HG03064 (cell line): Measurements from ENCODE around the gene CEACAM7.
"Not testable (repeated sequence)": the region's sequence is repeated elsewhere in the genome, so short reads cannot be mapped to it uniquely, and the experiment has no call there.

Source experiments
- ATAC-seq: cut with Tn5 transposase; IDR thresholded peaks from one replicate; pipeline ENCODE4 v1.9.1; 2021; ENCODE audit warnings: low read depth; ENCODE audit not compliant: unreplicated experiment

The CEACAM7 gene

DNA sequence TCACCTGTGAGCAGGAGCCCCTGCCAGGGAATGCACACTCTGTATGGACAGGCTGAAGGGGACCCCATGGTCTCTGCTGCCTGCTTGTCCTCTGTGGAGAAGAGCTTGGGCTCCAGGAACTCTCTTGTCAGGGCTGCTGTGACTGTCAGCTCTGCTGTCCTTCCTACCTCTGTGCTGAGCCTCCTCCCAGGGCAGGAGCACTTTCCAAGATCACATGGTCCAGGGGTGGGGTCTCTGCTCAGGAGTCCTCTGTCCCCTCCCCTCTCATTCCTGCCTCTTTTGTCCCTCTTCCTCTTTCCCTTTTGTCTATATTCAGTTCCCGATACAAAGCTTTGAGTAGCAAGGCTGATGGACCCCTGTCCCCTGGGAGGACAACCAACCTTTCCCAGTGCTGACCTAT lies at the start of gene CEACAM7:
Gene CEACAM7 (minus strand): TSS at position 173 of the 400 bp plus-strand sequence. CDS start 105 bp downstream, at position 68.
- no peak for ATAC-seq

DNA sequence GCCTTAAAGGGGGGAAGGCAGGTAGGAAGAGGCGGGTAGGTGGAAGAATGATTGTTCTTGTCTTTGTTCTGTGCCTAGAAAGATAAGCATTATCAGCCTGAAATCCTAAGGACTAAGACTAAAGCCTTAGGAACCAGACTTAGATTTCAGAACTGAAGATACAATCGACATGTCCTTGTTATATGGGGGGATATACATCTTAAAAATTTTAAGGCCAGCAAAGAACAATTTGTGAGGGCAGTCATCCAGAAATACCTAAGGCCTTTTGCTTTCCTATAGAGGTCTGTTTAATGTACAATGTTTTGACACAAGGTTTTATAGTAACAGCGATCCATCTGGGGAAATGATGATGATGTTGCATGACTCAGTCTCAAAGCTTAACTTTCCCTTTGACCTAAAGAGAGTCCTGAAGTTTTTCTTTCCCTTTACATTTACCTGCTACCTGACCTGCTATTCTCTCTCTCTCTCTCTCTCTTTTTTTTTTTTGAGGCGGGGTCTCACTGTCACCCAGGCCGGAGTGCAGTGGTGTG lies 47.1 kb upstream of the CEACAM7 start:
- ATAC-seq: no peak

GRCh38 chr19:41734585-41734984 lies 46.5 kb upstream of the CEACAM7 start:
- ATAC-seq: no peak

GRCh38 chr19:41734156-41734555 lies 46.1 kb upstream of the CEACAM7 start:
- no peak for ATAC-seq

GRCh38 chr19:41726493-41726892 lies 38.4 kb upstream of the CEACAM7 start:
- ATAC-seq: no peak

DNA sequence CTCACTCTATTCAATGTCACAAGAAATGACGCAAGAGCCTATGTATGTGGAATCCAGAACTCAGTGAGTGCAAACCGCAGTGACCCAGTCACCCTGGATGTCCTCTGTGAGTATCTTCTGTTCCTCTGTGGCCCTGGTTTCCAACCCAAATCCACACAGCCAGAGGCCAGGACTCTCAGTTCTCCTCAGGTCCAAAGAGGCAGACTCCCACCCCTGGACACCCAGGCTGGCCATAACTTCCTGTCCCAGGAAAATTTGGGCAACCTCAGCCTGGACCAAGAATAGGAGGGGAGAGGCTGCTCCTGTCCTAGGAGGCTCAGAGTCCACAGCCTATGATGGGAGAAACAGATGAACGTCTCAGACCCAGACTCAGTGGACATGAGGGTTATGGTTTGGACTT lies 32.0 kb upstream of the CEACAM7 start:
- ATAC-seq: no peak

DNA sequence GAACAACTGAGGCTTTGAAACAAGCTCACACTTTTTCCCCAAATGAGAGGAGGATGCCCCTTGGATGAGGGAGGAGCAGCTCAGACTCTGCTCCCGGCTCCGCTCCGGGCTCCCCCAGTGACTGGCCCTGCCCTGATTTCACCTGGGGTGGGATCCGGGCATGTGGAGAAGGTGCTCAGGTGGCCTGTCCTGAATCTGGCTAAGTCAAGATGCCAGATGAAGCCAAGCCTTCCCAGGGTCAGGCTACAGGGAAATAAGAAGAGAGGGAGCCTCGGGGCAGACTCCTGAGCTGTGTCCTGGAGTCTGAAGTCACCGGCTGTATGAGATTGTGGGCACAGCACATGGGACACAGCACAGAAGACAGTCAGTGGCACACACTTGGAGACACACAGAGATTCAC lies 30.7 kb upstream of the CEACAM7 start:
- no peak for ATAC-seq

DNA sequence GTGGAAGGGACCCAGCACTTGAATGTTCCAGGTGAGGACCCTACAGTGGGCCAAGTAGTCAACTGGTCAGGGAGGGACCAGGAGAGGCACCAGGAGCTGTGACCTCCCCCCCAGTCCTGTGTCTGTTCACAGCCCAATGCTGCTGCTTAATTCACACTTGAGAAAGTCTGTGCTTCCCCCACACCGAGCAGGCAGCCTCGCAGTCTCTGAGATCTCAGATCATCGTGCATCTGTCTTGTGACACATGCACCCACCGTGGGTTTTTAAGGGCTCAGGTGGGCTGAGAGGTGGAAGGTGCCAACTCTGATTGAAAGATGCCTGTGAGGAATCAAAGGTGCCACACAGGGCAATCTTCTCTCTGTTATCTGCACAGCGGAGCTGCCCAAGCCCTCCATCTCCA lies 26.5 kb upstream of the CEACAM7 start:
- no peak for ATAC-seq

DNA sequence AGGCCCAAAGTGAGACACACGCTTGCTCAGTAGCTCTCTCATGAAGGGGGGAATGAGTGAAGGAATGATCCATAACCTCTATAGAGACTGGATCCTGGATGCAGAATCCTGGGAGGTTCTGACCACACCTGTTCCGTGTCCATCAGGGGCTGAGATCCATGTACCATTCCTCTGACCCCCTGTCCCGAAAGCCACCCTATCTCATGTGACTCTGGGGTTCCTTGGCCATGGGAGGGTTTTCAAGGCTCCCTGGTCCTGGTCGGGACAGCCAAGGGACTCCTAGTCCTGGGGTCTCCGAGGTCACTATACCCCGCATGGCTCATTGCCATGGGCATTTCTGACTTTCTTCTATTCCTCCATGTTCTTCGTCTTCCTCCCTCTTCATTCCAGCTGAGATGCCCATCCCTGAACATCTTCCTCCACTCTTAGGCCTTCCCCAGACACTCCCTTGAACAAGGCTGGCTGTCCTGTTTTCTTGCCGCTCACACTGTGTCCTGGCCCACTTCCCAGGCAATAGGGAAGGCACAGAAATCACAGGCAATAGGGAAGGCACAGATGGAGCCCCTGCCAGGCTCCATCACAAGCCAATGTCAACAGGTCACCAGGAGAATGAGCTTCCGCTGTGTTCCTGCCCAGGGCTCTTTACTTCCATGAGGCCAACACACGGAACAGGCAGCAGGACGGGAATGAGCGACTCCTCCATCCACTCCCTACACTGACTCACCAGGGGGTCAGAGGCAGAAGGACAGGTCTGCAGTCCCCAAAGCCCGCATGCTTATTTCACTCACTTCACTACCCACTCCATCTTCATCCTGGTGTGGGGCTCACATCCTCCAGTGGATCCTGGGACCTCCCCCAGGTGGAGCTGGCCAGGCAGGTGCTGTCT lies 23.5 kb upstream of the CEACAM7 start:
- ATAC-seq: no peak

GRCh38 chr19:41709951-41710645 lies 22.0 kb upstream of the CEACAM7 start:
- no peak for ATAC-seq

GRCh38 chr19:41709516-41709915 lies 21.4 kb upstream of the CEACAM7 start:
- ATAC-seq: not testable (repeated sequence)

GRCh38 chr19:41708481-41708880 lies 20.4 kb upstream of the CEACAM7 start, which contains the start of gene CEACAM5:
Gene CEACAM5 (plus strand): TSS chr19:41708626. CDS start chr19:41708732, 106 bp downstream.
- no peak for ATAC-seq

DNA sequence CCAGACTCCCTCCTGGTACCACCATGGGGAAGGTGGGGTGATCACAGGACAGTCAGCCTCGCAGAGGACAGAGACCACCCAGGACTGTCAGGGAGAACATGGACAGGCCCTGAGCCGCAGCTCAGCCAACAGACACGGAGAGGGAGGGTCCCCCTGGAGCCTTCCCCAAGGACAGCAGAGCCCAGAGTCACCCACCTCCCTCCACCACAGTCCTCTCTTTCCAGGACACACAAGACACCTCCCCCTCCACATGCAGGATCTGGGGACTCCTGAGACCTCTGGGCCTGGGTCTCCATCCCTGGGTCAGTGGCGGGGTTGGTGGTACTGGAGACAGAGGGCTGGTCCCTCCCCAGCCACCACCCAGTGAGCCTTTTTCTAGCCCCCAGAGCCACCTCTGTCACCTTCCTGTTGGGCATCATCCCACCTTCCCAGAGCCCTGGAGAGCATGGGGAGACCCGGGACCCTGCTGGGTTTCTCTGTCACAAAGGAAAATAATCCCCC lies 19.9 kb upstream of the CEACAM7 start:
- no peak for ATAC-seq

DNA sequence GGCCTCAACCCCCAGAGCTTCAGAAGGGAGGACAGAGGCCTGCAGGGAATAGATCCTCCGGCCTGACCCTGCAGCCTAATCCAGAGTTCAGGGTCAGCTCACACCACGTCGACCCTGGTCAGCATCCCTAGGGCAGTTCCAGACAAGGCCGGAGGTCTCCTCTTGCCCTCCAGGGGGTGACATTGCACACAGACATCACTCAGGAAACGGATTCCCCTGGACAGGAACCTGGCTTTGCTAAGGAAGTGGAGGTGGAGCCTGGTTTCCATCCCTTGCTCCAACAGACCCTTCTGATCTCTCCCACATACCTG lies 19.4 kb upstream of the CEACAM7 start:
- no peak for ATAC-seq

DNA sequence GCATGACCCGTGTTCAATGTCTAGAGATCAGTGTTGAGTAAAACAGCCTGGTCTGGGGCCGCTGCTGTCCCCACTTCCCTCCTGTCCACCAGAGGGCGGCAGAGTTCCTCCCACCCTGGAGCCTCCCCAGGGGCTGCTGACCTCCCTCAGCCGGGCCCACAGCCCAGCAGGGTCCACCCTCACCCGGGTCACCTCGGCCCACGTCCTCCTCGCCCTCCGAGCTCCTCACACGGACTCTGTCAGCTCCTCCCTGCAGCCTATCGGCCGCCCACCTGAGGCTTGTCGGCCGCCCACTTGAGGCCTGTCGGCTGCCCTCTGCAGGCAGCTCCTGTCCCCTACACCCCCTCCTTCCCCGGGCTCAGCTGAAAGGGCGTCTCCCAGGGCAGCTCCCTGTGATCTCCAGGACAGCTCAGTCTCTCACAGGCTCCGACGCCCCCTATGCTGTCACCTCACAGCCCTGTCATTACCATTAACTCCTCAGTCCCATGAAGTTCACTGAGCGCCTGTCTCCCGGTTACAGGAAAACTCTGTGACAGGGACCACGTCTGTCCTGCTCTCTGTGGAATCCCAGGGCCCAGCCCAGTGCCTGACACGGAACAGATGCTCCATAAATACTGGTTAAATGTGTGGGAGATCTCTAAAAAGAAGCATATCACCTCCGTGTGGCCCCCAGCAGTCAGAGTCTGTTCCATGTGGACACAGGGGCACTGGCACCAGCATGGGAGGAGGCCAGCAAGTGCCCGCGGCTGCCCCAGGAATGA lies 18.9 kb upstream of the CEACAM7 start:
- no peak for ATAC-seq

DNA sequence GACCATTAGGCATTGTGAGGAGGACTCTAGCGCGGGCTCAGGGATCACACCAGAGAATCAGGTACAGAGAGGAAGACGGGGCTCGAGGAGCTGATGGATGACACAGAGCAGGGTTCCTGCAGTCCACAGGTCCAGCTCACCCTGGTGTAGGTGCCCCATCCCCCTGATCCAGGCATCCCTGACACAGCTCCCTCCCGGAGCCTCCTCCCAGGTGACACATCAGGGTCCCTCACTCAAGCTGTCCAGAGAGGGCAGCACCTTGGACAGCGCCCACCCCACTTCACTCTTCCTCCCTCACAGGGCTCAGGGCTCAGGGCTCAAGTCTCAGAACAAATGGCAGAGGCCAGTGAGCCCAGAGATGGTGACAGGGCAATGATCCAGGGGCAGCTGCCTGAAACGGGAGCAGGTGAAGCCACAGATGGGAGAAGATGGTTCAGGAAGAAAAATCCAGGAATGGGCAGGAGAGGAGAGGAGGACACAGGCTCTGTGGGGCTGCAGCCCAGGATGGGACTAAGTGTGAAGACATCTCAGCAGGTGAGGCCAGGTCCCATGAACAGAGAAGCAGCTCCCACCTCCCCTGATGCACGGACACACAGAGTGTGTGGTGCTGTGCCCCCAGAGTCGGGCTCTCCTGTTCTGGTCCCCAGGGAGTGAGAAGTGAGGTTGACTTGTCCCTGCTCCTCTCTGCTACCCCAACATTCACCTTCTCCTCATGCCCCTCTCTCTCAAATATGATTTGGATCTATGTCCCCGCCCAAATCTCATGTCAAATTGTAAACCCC lies 17.5 kb upstream of the CEACAM7 start:
- ATAC-seq: no peak

GRCh38 chr19:41703602-41704293 lies 15.7 kb upstream of the CEACAM7 start:
- no peak for ATAC-seq

- ATAC-seq: no peak
These were observed 14.1 kb upstream of the CEACAM7 start for GRCh38 chr19:41702171-41702651.

DNA sequence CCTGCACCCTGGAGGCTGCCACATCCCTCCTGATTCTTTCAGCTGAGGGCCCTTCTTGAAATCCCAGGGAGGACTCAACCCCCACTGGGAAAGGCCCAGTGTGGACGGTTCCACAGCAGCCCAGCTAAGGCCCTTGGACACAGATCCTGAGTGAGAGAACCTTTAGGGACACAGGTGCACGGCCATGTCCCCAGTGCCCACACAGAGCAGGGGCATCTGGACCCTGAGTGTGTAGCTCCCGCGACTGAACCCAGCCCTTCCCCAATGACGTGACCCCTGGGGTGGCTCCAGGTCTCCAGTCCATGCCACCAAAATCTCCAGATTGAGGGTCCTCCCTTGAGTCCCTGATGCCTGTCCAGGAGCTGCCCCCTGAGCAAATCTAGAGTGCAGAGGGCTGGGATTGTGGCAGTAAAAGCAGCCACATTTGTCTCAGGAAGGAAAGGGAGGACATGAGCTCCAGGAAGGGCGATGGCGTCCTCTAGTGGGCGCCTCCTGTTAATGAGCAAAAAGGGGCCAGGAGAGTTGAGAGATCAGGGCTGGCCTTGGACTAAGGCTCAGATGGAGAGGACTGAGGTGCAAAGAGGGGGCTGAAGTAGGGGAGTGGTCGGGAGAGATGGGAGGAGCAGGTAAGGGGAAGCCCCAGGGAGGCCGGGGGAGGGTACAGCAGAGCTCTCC lies 13.5 kb upstream of the CEACAM7 start:
- ATAC-seq: no peak
